Prostate gland (tissue), 2 donors: Measurements from ENCODE around the gene CREM. TPM values are rescaled to one million over a fixed set of nuclear protein-coding genes. Genes with fewer than 3 reads are reported as not detected.
"Not testable (repeated sequence)": the region's sequence is repeated elsewhere in the genome, so short reads cannot be mapped to it uniquely, and the experiment has no call there.

ENCODE experiments used
- DNase-seq: peaks from one replicate; pipeline ENCODE4 v3.0.0-alpha.2; 2019; ENCODE audit warnings: low spot score
- H3K27ac ChIP-seq, 2 donors: fragments of 200-600 bp; sonication (generic); 2 replicates each; pipeline ENCODE4 v1.5.1; 2017 to 2019
- H3K27me3 ChIP-seq: fragments of 200-600 bp; sonication (generic); replicated peaks from 2 replicates; pipeline ENCODE4 v1.5.1; 2019; ENCODE audit not compliant: insufficient read depth
- H3K36me3 ChIP-seq, 2 donors: fragments of 200-600 bp; sonication (generic); 1 replicate in 1 of 2; 2 replicates in 1 of 2; pipeline versions ENCODE4 v1.5.1 to v1.8.1; 2017 to 2019
- H3K4me1 ChIP-seq: fragments of 200-600 bp; sonication (generic); replicated peaks from 2 replicates; pipeline ENCODE4 v1.5.1; 2019
- H3K4me3 ChIP-seq, 2 donors: fragments of 200-600 bp; sonication (generic); 2 replicates each; pipeline ENCODE4 v1.5.1; 2017 to 2019
- H3K9me3 ChIP-seq: fragments of 200-600 bp; sonication (generic); 2 replicates; pipeline ENCODE4 v1.5.1; 2017
- CTCF ChIP-seq, 4 experiments: fragments of 200-600 bp in 2 of 4; fragments of 450-650 bp in 2 of 4; sonication (generic) in 2 of 4; IDR thresholded peaks; 1 replicate in 3 of 4; 2 replicates in 1 of 4; pipeline ENCODE4 v1.5.1; 2016 to 2019; ENCODE audit warnings: antibody characterized with exemption in 4 of 4, mild to moderate bottlenecking in 2 of 4, moderate library complexity in 2 of 4
- POLR2A ChIP-seq: fragments of 450-650 bp; IDR thresholded peaks from one replicate; pipeline ENCODE4 v1.6.1; 2016; ENCODE audit warnings: antibody characterized with exemption, mild to moderate bottlenecking
- POLR2AphosphoS5 ChIP-seq: sonication (generic); formaldehyde crosslinking; IDR thresholded peaks from one replicate; pipeline ENCODE4 v1.6.1; 2017; ENCODE audit warnings: antibody characterized with exemption
- WGBS: methylation state at CpG from one replicate; pipeline ENCODE4 v1.1.5; 2018; 5-methylcytosine and 5-hydroxymethylcytosine counted together
- intact Hi-C: fragments of 100-400 bp; cut with DNase I; formaldehyde crosslinking; loops from one replicate; pipeline ENCODE4 v1.14.2; 2022
- total RNA-seq, 2 donors: library from RNA; depleted of rRNA; stranded (reverse); fragments of >200 nt; gene quantifications; one replicate each; pipeline ENCODE4 v1.1.0, GENCODE V29; 2016

CREM gene
- total RNA-seq, 2 donors from 2014 or later, result 25.5 to 75.3 TPM

- Histone ChIP-seq H3K4me1 (no peaks in the 10 kb centered on the region), H3K27me3 (no peaks in the 10 kb centered on the region), H3K36me3 (no peaks in the 10 kb centered on the region), H3K9me3 (no peaks in the 10 kb centered on the region), H3K4me3 (no peak overlapping the region), H3K27ac (no peak overlapping the region)
- DNase-seq, result no peak
- intact Hi-C loops, result no loop called here
- 68% methylated on average over 6 of the region's 6 CpGs for WGBS
- TF ChIP-seq POLR2AphosphoS5 (no peak), POLR2A (no peak), CTCF (IDR thresholded peaks at IDR 0.05) (no peak)
Measured at GRCh38 chr10:35216303-35216905, 89.8 kb downstream of the CREM start.

GRCh38 chr10:35216956-35217355, 90.3 kb downstream of the CREM start:
- H3K36me3 ChIP-seq, H3K4me1 ChIP-seq, H3K27ac ChIP-seq, H3K9me3 ChIP-seq, H3K4me3 ChIP-seq, H3K27me3 ChIP-seq, DNase-seq, intact Hi-C loops: not testable (repeated sequence)
- 77% methylated on average over 9 of the region's 9 CpGs for WGBS

- 60% methylated on average over 5 of the region's 5 CpGs for WGBS
- no peaks in the 10 kb centered on the region for H3K27me3 ChIP-seq
- TF ChIP-seq POLR2AphosphoS5 (no peak), CTCF (IDR thresholded peaks at IDR 0.05) (no peak), POLR2A (no peak)
- H3K36me3 ChIP-seq, result no peaks in the 10 kb centered on the region
- DNase-seq, result no peak
- H3K4me3 ChIP-seq, result no peak overlapping the region
- intact Hi-C loops, result no loop called here
- H3K9me3 ChIP-seq, result no peaks in the 10 kb centered on the region
- no peak overlapping the region for H3K27ac ChIP-seq
- no peaks in the 10 kb centered on the region for H3K4me1 ChIP-seq
Measured at GRCh38 chr10:35217455-35217854, 90.8 kb downstream of the CREM start.

GRCh38 chr10:35218339-35218955, 91.8 kb downstream of the CREM start:
- Histone ChIP-seq H3K27me3 (no peaks in the 10 kb centered on the region), H3K36me3 (no peaks in the 10 kb centered on the region), H3K9me3 (no peaks in the 10 kb centered on the region), H3K27ac (no peak overlapping the region), H3K4me3 (no peak overlapping the region), H3K4me1 (no peaks in the 10 kb centered on the region)
- peak; percentile 36 for TF ChIP-seq POLR2AphosphoS5
- no peak for TF ChIP-seq POLR2A
- peak; percentile 62 to 89 (median 80) for TF ChIP-seq CTCF (IDR thresholded peaks at IDR 0.05)
- peak; percentile 77 for DNase-seq
- intact Hi-C loops, result loop anchor here (2.0 kb wide), 1 partner anchor 92 kb away; the partner anchor contains the start of gene CREM
- 39% methylated on average over 7 of the region's 7 CpGs for WGBS

GRCh38 chr10:35219292-35219691, 92.6 kb downstream of the CREM start:
- intact Hi-C loops, result loop anchor here (2.0 kb wide), 1 partner anchor 92 kb away; the partner anchor contains the start of gene CREM
- no peak overlapping the region for H3K4me3 ChIP-seq
- H3K4me1 ChIP-seq, result no peaks in the 10 kb centered on the region
- no peak for DNase-seq
- no peak overlapping the region for H3K27ac ChIP-seq
- no peaks in the 10 kb centered on the region for H3K36me3 ChIP-seq
- no peaks in the 10 kb centered on the region for H3K9me3 ChIP-seq
- TF ChIP-seq POLR2AphosphoS5, result no peak
- no peak for TF ChIP-seq CTCF (IDR thresholded peaks at IDR 0.05)
- TF ChIP-seq POLR2A, result no peak
- WGBS, result 71% methylated on average over 6 of the region's 6 CpGs
- H3K27me3 ChIP-seq, result no peaks in the 10 kb centered on the region
